Measurements from ENCODE around the gene HOXD11.

HOXD11 gene

DNA sequence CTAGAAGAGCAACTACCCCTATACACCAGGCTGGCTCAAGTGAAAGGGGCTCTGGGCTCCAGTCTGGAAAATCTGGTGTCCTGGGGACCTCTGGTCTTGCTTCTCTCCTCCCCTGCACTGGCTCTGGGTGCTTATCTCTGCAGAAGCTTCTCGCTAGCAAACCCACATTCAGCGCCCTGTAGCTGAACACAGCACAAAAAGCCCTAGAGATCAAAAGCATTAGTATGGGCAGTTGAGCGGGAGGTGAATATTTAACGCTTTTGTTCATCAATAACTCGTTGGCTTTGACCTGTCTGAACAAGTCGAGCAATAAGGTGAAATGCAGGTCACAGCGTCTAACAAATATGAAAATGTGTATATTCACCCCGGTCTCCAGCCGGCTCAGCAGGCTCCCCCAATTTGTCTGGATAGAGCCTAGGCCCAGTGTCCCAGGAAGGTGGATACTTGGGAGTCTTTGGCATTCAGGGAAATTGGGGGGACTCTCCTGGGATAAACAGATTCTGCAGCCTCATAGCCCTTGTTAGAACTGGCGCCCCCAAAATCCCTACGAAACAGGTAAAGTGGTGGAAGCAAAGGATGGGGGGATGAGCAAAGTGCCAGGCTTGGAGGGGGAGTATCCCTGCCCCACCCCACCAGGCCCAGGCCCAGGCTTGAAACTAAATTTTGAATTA lies 41.8 kb downstream of the HOXD11 start:
- no peak for DNase-seq (ENCODE audit: low read depth in 2 of 2)

DNA sequence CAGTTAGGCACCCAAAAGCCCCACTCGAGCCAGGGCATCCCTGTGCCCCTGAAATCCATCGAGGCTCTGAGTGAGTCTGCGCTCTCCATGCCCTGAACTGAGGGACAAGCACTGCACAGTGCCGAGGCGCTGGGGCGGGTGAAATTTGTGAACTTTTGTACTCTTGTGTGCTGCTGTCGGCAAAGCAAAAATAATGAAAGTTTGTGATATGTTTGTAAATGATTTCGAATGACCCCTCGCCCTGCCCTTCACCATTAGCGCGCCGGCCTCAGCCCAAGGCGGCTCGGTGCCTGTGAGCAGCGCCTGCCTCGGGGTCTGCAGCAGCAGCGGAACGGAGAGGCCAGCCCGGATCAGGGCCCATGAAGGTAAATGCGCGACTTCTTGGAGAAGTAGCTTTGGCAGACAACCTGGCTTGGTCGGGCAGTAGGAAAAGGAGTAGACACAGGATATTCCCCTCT lies 42.4 kb downstream of the HOXD11 start:
- no peak for DNase-seq (ENCODE audit: low read depth in 2 of 2)

DNA sequence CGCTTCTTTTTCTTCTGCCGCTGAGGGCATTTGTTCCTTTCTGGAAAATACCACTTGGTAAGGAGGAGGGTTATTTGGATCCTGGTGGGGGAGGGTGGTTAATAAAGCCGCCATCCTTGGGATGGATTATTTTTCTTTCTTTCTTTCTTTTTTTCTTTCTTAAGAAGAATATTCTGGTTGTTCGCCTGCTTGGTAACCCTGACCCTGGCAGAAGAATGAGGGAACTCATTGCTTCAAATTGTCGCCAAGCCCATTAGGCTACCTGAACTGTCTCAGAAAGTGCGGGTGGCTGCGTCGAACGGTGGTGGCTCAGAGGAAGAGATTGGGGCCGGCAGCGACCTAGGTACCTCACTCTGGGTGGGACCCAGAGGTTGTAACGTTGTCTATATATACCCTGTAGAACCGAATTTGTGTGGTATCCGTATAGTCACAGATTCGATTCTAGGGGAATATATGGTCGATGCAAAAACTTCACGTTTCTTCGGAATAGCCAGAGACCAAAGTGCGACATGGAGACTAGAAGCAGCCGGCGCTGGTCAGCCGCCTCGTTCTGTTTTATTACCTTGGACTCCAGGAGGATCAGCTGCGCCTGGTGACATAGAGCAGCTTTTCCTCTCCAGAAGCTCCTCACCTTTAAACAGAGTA lies 43.0 kb downstream of the HOXD11 start:
- no peak for DNase-seq (ENCODE audit: low read depth in 2 of 2)

DNA sequence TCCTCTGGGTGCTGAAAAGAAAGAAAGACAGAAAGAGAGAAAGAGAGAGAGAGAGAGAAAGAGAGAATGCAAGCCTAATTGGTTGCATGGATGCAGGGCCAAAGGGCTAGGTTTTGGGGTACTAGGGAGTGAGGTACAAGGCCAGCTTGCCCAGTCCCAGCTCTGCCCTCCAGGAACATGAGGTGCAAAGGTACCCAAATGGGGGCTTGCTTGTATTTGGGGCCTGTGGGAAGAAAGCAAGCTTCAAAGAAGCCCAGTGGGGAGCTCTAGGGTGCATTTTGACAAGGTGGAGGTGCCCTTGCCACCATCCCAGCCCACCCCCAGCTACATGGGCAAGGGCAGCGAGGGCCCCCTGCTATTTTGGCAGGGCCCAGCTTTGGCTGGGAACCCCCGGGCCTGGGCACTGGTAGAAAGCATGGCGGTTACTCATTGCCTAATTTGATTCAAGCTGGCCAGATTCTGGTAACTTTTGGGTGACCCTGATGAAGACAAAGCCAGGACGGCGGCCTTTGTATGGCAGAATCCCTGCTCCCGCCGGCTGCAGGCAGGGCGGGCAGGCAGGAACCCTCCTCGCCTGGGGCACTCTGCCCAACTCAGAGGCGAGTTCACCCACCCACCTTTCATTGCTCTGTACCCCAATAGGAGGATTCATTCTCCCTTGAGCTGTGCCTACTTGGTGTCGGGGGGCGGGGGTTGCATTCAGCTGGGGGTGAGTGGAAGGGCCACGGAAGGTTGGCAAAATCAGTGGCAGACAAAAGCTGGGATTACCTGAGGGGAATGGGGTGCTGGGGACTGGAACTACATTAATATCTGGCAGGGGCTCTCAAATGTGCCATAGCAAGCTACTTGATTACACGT lies 43.7 kb downstream of the HOXD11 start:
- no peak for DNase-seq (ENCODE audit: low read depth in 2 of 2)

DNA sequence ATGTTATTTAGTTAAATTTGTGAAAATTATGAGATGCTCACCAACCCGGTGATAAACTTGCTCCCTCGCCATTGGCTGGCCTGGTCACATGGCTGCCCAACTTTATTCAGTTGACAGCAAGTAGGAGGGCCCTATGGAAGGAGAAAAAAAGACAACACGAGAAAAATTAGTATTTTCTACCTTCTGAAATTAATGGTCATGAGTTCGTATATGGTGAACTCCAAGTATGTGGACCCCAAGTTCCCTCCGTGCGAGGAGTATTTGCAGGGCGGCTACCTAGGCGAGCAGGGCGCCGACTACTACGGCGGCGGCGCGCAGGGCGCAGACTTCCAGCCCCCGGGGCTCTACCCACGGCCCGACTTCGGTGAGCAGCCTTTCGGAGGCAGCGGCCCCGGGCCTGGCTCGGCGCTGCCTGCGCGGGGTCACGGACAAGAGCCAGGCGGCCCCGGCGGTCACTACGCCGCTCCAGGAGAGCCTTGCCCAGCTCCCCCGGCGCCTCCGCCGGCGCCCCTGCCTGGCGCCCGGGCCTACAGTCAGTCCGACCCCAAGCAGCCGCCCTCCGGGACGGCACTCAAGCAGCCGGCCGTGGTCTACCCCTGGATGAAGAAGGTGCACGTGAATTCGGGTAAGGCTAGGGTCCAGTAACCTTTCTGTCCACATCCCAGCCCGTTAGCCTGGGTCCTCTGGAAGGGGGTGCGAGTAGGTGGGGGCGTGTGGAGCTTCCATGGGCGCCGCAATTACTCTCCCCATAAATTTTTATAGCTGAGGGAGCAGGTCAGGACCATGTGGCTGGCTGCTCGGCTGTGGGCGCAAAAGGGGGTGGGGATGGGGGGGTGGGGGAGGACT lies 44.6 kb downstream of the HOXD11 start, which contains the start of gene HOXD4:
Gene HOXD4 (plus strand): TSS at position 109 of the 846 bp plus-strand sequence. CDS start 84 bp downstream, at position 193.
- no peak for DNase-seq (ENCODE audit: low read depth in 2 of 2)

DNA sequence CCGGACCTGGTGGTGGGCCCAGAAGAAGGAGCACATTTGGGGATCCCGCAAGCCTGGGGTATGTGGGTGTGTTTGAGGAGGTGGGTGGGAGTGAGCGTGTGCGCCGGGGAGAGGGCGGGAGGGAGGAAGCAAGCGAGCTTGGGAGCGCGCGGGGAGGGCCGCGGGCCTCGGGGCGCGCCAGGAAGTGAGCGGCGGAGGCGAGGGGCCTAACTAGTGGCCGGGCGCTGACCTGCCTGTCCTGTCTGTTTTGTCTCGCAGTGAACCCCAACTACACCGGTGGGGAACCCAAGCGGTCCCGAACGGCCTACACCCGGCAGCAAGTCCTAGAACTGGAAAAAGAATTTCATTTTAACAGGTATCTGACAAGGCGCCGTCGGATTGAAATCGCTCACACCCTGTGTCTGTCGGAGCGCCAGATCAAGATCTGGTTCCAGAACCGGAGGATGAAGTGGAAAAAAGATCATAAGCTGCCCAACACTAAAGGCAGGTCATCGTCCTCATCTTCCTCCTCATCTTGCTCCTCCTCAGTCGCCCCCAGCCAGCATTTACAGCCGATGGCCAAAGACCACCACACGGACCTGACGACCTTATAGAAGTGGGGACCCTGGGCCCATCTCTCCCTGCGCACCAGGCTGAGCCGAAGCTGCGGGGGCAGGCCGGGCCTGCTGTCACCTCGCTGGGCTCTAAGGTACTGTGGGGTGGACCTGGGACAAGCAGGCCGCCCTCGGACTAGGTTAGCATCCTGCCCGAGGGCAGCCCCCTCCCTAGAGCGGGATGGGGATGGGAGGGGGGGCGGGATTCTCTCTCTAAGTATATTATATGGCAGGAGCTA lies 45.5 kb downstream of the HOXD11 start:
- DNase-seq (ENCODE audit: low read depth in 2 of 2) = no peak

DNA sequence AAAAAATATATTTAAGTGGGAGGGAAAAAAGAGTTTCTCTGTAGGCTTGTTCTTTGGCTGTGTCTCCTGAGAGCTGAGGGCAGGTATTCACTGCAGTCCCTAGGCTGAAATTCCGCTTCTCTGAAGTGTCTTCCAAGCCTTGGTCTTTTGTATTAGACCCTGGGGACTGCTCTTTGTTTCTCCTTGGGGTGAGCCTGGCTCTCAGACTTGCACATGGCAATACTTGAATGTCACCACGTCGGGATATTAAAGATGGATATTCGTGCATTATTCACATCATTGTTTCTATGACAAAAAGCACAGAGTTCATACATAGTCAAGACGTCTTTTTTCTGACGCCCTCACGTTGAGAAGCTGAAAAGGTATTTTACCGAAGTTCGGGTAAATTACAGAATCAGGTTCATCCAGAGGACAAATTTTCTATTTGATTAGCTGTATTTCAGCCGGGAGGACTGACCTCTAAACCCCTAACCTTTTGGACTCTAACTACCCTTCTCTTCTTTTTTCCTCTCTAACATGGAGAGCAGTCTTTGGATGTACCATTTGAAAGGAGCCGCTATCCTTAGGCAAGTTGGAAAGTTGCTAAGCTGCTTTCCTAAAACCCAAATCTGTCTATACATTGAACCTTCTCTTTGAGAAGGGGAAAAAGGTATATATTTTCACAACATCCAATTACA lies 47.6 kb downstream of the HOXD11 start:
- no peak for DNase-seq (ENCODE audit: low read depth in 2 of 2)

DNA sequence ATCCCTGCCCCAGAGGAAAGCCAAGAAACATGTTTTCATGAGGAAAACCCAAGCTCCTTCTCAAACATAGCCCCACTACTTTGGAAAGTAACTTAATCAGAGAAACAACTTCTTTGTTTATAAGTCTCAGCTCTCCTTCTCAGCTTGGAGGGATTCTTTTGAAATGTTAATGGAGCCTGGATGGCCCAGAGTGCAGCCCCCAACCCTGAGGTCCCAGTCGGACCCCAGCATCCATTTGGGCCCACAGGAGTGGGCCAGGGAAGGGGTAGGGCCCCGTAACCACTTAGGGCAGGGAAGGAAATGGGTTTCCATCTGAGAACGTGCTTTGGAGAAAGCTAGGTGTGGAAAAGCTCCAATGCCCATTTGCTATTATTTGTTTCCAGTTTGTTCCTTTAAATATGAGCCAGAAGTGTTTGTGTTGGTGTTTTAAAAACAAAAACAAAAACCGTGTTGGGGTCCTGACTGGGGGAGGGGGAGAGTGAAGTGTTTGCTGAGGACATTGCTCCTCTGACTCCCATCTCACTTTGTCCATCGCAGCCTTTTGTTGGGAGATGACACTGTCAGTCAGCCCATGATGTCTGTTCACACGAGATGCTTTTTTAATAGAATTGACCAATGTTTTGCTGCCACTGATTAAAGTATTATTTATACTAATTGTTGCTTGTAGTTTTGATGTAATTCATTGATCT lies 48.4 kb downstream of the HOXD11 start:
- DNase-seq (ENCODE audit: low read depth in 2 of 2) = no peak

DNA sequence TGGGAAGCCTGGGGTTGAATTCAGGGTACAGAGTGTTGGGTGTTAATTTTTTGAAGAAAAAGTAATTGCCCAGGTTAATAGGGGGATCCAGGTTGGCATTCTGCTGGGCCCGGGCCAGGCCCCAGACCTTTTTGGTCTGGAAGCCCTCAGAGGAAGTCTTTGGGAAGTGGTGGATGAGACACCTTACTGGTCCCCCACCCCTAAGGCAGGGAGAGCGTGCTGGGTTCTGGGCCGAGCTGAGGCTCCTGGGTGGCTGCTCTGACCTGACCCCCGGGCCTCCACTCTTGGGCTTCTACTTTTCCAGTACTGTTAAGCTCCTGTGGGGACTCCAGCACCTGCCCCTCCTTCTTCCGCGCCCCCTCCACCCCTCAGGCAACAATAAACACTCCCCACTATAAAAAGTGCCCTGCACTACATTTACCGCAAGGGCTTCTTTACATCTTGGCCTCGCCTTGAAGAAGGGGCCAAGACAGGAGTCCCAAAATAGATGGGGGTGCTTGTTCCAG lies 49.3 kb downstream of the HOXD11 start:
- DNase-seq (ENCODE audit: low read depth in 2 of 2) = no peak

DNA sequence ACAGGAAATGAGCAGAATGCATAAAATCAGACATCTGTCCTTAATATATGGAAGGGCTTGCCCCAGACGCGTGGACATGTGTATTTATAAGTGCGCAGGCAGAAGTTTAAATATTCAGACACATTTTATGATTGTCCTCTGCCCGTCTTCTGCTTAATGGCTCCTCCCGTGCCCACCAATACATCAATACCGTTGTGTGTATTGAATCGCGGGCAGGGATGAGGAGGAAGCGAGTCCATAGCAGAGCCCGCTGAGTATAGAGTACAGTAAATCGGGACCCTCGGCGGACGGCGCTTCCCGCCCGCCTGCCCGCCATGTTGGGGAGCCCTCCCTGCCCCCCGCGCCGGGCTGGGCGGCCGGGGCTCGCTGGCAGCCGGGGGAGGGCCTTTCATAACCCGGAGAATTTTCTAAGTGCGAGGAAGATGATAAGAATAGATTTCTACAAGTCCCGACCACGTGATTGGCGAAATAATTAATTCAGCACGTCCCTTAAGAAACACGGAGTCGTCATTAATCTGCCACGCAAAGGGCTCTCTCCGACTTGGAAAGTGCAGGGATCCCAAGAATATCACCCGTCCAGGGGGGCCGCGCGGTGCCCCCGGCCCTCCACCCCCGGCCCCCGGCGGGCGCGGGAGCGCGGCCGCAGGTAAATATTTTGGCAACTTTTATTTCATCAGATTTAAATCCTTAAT lies 49.9 kb downstream of the HOXD11 start, which contains the start of gene HOXD3:
Gene HOXD3 (plus strand): TSS at position 501 of the 692 bp plus-strand sequence. CDS start 11,808 bp downstream, outside the sequence.
- no peak for DNase-seq (ENCODE audit: low read depth in 2 of 2)

DNA sequence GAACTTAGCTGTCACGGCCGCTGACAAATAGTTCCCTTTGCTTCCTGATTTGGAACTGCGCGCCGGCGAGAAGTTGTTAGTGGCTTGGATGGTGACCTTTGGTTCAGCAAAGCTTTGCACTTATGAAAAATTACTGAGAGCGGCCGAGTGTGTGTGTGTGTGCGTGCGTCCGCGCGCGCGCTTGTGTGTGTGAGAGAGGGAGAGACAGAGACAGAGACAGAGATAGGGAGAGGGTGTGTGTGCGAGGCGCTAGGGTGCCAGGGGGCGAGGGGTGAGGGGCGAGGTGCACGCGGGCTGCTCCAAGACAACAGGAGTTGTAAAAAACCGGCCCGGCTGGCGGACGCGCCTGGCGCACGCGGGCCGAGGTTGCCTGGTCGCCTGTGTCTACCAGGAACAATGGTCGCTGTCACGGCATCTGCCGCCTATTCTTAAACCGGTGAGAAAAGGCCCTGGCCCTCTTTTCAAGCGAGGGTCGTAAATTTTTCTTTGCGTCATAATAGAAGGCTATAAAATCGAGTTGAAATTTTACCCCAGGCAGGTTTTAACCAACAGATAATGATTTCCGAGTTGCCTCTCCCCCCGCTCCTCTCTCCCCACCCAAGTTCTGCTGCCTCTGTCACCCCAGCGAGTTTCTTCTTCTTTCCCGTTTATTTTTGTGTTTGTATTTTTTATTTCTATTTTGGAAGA lies 50.6 kb downstream of the HOXD11 start:
- DNase-seq (ENCODE audit: low read depth in 2 of 2) = no peak

DNA sequence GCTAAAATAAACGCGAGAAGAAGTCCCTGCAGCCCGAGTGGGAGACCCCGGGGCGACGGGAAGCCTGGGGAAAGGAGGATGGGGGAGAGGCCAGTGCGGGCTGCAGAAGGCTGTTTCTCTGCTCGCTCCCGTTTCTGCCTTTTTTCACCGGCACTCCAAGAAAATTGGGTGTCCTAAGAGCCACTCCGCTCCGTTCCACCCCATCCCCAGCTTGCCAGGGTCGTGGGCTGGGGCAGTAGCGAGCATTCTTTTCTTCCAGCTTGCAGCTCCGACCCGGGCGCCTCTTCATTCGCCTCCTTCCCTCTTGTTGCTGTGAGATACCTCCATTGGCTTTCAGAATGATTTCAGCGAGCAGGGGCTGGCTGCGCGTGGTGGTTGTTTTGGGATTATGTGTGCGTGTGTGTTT lies 51.1 kb downstream of the HOXD11 start:
- no peak for DNase-seq (ENCODE audit: low read depth in 2 of 2)

DNA sequence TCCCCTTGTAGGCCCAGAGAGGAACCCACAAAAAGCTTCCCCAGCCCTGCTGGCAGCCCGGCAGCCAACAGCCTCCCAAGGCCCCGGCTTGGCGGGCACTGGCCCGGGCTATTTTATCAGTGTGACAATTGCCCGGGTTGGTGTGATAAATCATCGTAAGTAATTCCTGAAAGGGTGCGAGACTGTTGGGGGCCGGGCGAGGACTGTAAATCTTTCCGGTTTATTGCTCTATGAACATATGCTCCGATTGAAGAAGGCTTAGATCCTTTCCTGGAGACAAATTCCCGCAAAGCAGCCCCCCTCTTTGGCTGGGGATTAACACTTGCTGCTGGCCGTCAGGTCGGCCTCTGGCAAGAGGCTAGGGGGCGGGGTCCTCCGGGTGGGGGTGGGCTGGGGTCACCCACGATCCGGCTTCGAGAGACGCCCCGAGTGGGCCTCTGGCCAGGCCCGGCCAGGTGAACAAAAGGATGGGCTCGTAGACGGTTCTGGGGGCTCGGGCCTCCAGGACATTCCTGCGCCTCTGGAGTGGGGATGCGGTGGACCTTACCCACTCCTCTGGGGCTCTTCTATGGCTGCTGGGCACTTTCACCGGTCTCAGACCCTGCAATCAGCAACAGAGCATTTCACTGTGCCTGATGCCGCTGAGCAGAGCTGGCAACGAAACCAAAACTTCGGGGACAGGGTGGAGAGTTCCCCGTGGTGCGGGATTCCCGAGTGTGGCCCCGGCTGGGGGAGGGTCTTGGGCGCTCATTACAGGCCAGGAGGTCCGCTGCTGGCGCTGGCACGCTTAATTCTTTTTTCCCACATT lies 52.0 kb downstream of the HOXD11 start:
- DNase-seq (ENCODE audit: low read depth in 2 of 2) = no peak
